Measurements from ENCODE around the gene PHLDB1.

- TF ChIP-seq CTCF (IDR thresholded peaks at IDR 0.05) (no peak), POLR2A (IDR thresholded peaks at IDR 0.05) (no peak)
Observed at GRCh38 chr11:118621784-118622375, 14.5 kb downstream of the PHLDB1 start.
